CD14-positive monocyte (primary cell): ENCODE results near the gene EFCAB5. TPM values are rescaled to one million over a fixed set of nuclear protein-coding genes. Genes with fewer than 3 reads are reported as not detected.
"Not testable (repeated sequence)": the region's sequence is repeated elsewhere in the genome, so short reads cannot be mapped to it uniquely, and the experiment has no call there.

Experiments
- DNase-seq, 3 donors: peaks; one replicate each; pipeline ENCODE4 v3.0.0-alpha.2; 2011 to 2022
- H2AFZ ChIP-seq: 2 replicates; pipeline ENCODE4 v1.6.0; 2012; ENCODE audit warnings: mild to moderate bottlenecking, low read depth, low read length, inconsistent platforms; ENCODE audit not compliant: insufficient read depth, poor library complexity, severe bottlenecking
- H3K27ac ChIP-seq, 2 donors: 1 replicate in 1 of 2; 2 replicates in 1 of 2; pipeline ENCODE4 v1.5.1; 2012 to 2013; ENCODE audit warnings: low read length in 2 of 2, control low read depth in 1 of 2, inconsistent platforms in 1 of 2, low read depth in 1 of 2, mild to moderate bottlenecking in 1 of 2
- H3K27me3 ChIP-seq, 2 donors: one replicate each; pipeline versions ENCODE4 v1.6.0 to v1.6.1; 2011 to 2013; ENCODE audit warnings: low read length in 2 of 2; ENCODE audit not compliant: control insufficient read depth in 2 of 2, insufficient read depth in 2 of 2
- H3K36me3 ChIP-seq, 2 donors: replicated peaks in 1 of 2; 1 replicate in 1 of 2; 2 replicates in 1 of 2; pipeline versions ENCODE4 v1.5.1 to v1.6.1; 2012 to 2013; ENCODE audit warnings: low read length in 2 of 2, control low read depth in 1 of 2, inconsistent platforms in 1 of 2, mild to moderate bottlenecking in 1 of 2; ENCODE audit not compliant: insufficient read depth in 2 of 2, control insufficient read depth in 1 of 2
- H3K4me1 ChIP-seq, 2 donors: 1 replicate in 1 of 2; 2 replicates in 1 of 2; pipeline versions ENCODE4 v1.5.1 to v1.6.1; 2012 to 2013; ENCODE audit warnings: low read length in 2 of 2, control low read depth in 1 of 2, inconsistent platforms in 1 of 2, mild to moderate bottlenecking in 1 of 2, moderate library complexity in 1 of 2; ENCODE audit not compliant: insufficient read depth in 2 of 2, control insufficient read depth in 1 of 2
- H3K4me2 ChIP-seq: replicated peaks from 2 replicates; pipeline ENCODE3; 2012; ENCODE audit warnings: low read length, moderate library complexity, mild to moderate bottlenecking; ENCODE audit not compliant: poor library complexity, severe bottlenecking; ENCODE audit errors: extremely low read depth
- H3K4me3 ChIP-seq, 3 experiments: fragments of 200-600 bp in 1 of 3; sonication (generic) in 1 of 3; replicated peaks in 1 of 3; 1 replicate in 2 of 3; 2 replicates in 1 of 3; pipeline ENCODE4 v1.5.1; 2011 to 2013; ENCODE audit warnings: low read length in 3 of 3, mild to moderate bottlenecking in 3 of 3, control low read depth in 2 of 3, low read depth in 2 of 3, inconsistent platforms in 1 of 3, moderate library complexity in 1 of 3
- H3K79me2 ChIP-seq: 2 replicates; pipeline ENCODE4 v1.6.0; 2012; ENCODE audit warnings: mild to moderate bottlenecking, control low read depth, inconsistent platforms, low read length, moderate library complexity; ENCODE audit not compliant: insufficient read depth
- H3K9ac ChIP-seq: 2 replicates; pipeline ENCODE4 v1.6.0; 2017; ENCODE audit warnings: low read length, mild to moderate bottlenecking; ENCODE audit not compliant: insufficient read depth, poor library complexity, severe bottlenecking
- H3K9me3 ChIP-seq, 2 donors: replicated peaks in 1 of 2; 1 replicate in 1 of 2; 2 replicates in 1 of 2; pipeline versions ENCODE4 v1.5.1 to v1.6.1; 2012 to 2013; ENCODE audit warnings: low read length in 2 of 2, control low read depth in 1 of 2; ENCODE audit not compliant: control insufficient read depth in 1 of 2, insufficient read depth in 1 of 2
- H4K20me1 ChIP-seq: 2 replicates; pipeline ENCODE4 v1.6.0; 2012; ENCODE audit warnings: mild to moderate bottlenecking, low read length, control low read depth, moderate library complexity; ENCODE audit not compliant: insufficient read depth
- H3K27ac Mint-ChIP-seq, 7 donors: one replicate each; pipeline ENCODE4 v1.8.0; 2020; ENCODE audit warnings: mild to moderate bottlenecking in 7 of 7, mixed read lengths in 7 of 7, moderate library complexity in 6 of 7, inconsistent platforms in 2 of 7
- H3K27me3 Mint-ChIP-seq, 3 donors: one replicate each; pipeline ENCODE4 v1.8.0; 2021 to 2022; ENCODE audit warnings: low read depth in 3 of 3, mild to moderate bottlenecking in 3 of 3, mixed read lengths in 3 of 3, moderate library complexity in 3 of 3, inconsistent platforms in 1 of 3
- H3K36me3 Mint-ChIP-seq, 2 donors: one replicate each; pipeline ENCODE4 v1.8.0; 2020; ENCODE audit warnings: mixed read lengths in 2 of 2, inconsistent platforms in 1 of 2, mild to moderate bottlenecking in 1 of 2
- H3K4me1 Mint-ChIP-seq: one replicate; pipeline ENCODE4 v1.8.0; 2020; ENCODE audit warnings: mild to moderate bottlenecking, mixed read lengths
- H3K4me3 Mint-ChIP-seq, 2 donors: one replicate each; pipeline ENCODE4 v1.8.0; 2020; ENCODE audit warnings: mild to moderate bottlenecking in 2 of 2, mixed read lengths in 2 of 2, moderate library complexity in 1 of 2
- H3K9me3 Mint-ChIP-seq, 7 donors: one replicate each; pipeline ENCODE4 v1.8.0; 2020 to 2022; ENCODE audit warnings: mixed read lengths in 7 of 7, mild to moderate bottlenecking in 6 of 7, moderate library complexity in 6 of 7, inconsistent platforms in 2 of 7
- WGBS: methylation state at CpG from one replicate; pipeline ENCODE4 v1.1.5; 2013; ENCODE audit warnings: missing lambda C conversion rate; ENCODE audit not compliant: insufficient coverage; 5-methylcytosine and 5-hydroxymethylcytosine counted together
- intact Hi-C, 2 donors: fragments of 100-400 bp; cut with micrococcal nuclease; formaldehyde crosslinking; loops; one replicate each; pipeline versions ENCODE4 v1.15.0 to v1.15.1; 2023
- polyA plus RNA-seq, 3 donors: library from polyadenylated mRNA; depleted of rRNA in 1 of 3; unstranded in 2 of 3; stranded (reverse) in 1 of 3; fragments of 300-500 nt in 2 of 3; fragments of >200 nt in 1 of 3; fragmentation: Illumina TruSeq in 2 of 3; gene quantifications; 1 replicate in 2 of 3; 2 replicates in 1 of 3; pipeline ENCODE4 v1.2.3, GENCODE V29; 2012 to 2021
- TF ChIP-seq, protein P1 (sequence below): fragments of 200-600 bp; IDR thresholded peaks from one replicate; pipeline ENCODE4 v1.8.0; 2022; ENCODE audit warnings: antibody characterized with exemption, mild to moderate bottlenecking

The EFCAB5 gene
- polyA plus RNA-seq, 3 donors = 0.04 TPM; not detected in 2

DNA sequence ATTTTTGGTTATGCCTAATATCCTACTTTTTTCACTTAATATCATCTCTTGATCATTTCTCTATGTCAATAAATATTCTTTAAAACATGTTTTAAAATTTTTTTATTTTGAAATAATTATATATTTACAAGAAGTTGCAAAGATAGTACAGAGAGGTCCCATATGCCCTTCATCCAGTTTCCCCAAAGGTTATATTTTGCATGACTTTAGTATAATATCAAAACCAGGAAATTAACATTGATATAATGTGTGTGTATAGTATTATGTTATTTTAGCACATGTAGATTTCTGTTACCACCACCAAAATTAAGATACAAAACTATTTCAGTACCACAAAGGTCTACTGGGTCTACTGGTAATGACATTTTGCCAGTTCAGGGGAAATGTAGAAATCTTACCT, 60.7 kb downstream of the EFCAB5 start:
- H3K4me1 ChIP-seq = no peaks in the 10 kb centered on the region
- H2AFZ ChIP-seq = no peak overlapping the region
- no peak overlapping the region for H3K27ac Mint-ChIP-seq
- no peaks in the 10 kb centered on the region for H3K4me1 Mint-ChIP-seq
- H3K79me2 ChIP-seq = no peaks in the 10 kb centered on the region
- no peaks in the 10 kb centered on the region for H3K9me3 Mint-ChIP-seq
- no peaks in the 10 kb centered on the region for H3K36me3 ChIP-seq
- no peak overlapping the region for H3K9ac ChIP-seq
- H3K36me3 Mint-ChIP-seq = no peaks in the 10 kb centered on the region
- TF ChIP-seq, protein P1, sequence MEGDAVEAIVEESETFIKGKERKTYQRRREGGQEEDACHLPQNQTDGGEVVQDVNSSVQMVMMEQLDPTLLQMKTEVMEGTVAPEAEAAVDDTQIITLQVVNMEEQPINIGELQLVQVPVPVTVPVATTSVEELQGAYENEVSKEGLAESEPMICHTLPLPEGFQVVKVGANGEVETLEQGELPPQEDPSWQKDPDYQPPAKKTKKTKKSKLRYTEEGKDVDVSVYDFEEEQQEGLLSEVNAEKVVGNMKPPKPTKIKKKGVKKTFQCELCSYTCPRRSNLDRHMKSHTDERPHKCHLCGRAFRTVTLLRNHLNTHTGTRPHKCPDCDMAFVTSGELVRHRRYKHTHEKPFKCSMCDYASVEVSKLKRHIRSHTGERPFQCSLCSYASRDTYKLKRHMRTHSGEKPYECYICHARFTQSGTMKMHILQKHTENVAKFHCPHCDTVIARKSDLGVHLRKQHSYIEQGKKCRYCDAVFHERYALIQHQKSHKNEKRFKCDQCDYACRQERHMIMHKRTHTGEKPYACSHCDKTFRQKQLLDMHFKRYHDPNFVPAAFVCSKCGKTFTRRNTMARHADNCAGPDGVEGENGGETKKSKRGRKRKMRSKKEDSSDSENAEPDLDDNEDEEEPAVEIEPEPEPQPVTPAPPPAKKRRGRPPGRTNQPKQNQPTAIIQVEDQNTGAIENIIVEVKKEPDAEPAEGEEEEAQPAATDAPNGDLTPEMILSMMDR = no peak
- no peak overlapping the region for H3K4me2 ChIP-seq
- no peaks in the 10 kb centered on the region for H3K9me3 ChIP-seq
- H3K27me3 ChIP-seq = no peaks in the 10 kb centered on the region
- no peak overlapping the region for H3K4me3 ChIP-seq
- DNase-seq = no peak
- H3K4me3 Mint-ChIP-seq = no peak overlapping the region
- H3K27me3 Mint-ChIP-seq = peaks cover 0 to 1% (median 0%) of the 10 kb centered on the region in 3 donors
- H4K20me1 ChIP-seq = no peaks in the 10 kb centered on the region
- no peak overlapping the region for H3K27ac ChIP-seq
- intact Hi-C loops = no loop called here

DNA sequence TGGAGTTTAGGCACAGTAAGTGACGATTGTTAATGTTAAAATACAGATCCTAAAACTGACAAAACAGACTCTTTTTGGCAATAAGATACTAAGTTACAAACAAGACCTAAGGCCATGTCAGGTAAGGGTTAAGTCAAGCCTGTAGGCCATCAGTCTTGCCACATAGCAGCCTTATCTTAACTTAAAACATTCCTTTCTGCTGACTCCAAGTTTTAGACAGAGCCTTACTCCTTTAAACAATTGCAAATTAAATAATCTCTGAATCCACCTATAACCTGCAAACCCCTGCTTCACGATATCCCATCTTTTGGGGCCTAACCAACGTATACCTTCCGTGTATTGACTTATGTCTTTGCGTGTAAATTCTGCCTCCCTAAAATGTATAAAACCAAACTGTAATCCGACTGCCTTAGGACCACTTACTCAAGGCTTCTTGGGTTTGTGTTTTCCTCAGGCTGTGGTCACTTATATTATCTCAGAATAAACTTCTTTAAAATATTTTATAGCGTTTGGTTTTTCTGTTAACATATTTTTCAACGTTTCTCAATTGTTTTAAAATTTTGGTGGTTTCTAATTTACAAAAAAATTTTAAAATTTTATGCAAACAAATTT, 64.4 kb downstream of the EFCAB5 start:
- WGBS = 100% methylated on average over 4 of the region's 8 CpGs
- no peak overlapping the region for H3K4me3 Mint-ChIP-seq
- peaks cover 0 to 1% (median 1%) of the 10 kb centered on the region in 3 donors for H3K27me3 Mint-ChIP-seq
- TF ChIP-seq, protein P1 = no peak
- peaks cover 0 to 2% (median 0%) of the 10 kb centered on the region in 7 donors for H3K9me3 Mint-ChIP-seq
- H3K4me1 Mint-ChIP-seq = no peaks in the 10 kb centered on the region
- no peaks in the 10 kb centered on the region for H3K79me2 ChIP-seq
- no peaks in the 10 kb centered on the region for H4K20me1 ChIP-seq
- H3K9ac ChIP-seq = no peak overlapping the region
- no peaks in the 10 kb centered on the region for H3K4me1 ChIP-seq
- no peak overlapping the region for H3K4me2 ChIP-seq
- no peaks in the 10 kb centered on the region for H3K36me3 ChIP-seq
- no peaks in the 10 kb centered on the region for H3K9me3 ChIP-seq
- H3K27ac ChIP-seq = no peak overlapping the region
- DNase-seq = no peak
- intact Hi-C loops = no loop called here
- H3K4me3 ChIP-seq = no peak overlapping the region
- H3K27ac Mint-ChIP-seq = no peak overlapping the region
- H3K27me3 ChIP-seq = no peaks in the 10 kb centered on the region
- no peak overlapping the region for H2AFZ ChIP-seq
- H3K36me3 Mint-ChIP-seq = no peaks in the 10 kb centered on the region

DNA sequence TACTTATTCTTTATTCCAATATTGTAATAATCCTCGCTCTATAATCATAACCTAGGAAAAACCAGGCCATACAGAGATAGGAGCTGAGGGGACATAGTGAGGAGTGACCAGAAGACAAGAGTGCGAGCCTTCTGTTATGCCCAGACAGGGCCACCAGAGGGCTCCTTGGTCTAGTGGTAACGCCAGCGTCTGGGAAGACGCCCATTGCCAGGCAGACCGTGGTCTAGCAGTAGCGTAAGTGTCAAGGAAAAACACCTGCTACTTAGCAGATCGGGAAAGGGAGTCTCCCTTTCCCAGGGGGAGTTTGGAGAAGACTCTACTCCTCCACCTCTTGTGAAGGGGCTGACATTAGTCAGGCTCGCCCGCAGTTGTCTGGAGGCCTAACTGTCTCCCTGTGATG, 70.5 kb downstream of the EFCAB5 start:
- not testable (repeated sequence) for H3K4me2 ChIP-seq, H3K27ac Mint-ChIP-seq, H3K4me3 Mint-ChIP-seq, H3K27me3 Mint-ChIP-seq, H3K36me3 Mint-ChIP-seq, H4K20me1 ChIP-seq, H2AFZ ChIP-seq, H3K4me3 ChIP-seq, H3K9ac ChIP-seq, DNase-seq, H3K79me2 ChIP-seq, H3K36me3 ChIP-seq, H3K4me1 ChIP-seq, H3K4me1 Mint-ChIP-seq, H3K27me3 ChIP-seq, H3K27ac ChIP-seq, H3K9me3 ChIP-seq
- H3K9me3 Mint-ChIP-seq = peaks cover 7 to 22% (median 18%) of the 10 kb centered on the region in 7 donors
- intact Hi-C loops = loop anchor here in 1 of 2 donors (10.0 kb wide), 1 partner anchor 207 kb away; no protein-coding TSS in a partner anchor
- WGBS = no CpG with 5 or more reads among the region's 10 CpGs
